ENCODE results near the gene USP9X. TPM values are rescaled to one million over a fixed set of nuclear protein-coding genes. Genes with fewer than 3 reads are reported as not detected.
"Not testable (repeated sequence)": the region's sequence is repeated elsewhere in the genome, so short reads cannot be mapped to it uniquely, and the experiment has no call there.

The USP9X gene
- total RNA-seq, 1 experiment from 2014 or later = 163 TPM

DNA sequence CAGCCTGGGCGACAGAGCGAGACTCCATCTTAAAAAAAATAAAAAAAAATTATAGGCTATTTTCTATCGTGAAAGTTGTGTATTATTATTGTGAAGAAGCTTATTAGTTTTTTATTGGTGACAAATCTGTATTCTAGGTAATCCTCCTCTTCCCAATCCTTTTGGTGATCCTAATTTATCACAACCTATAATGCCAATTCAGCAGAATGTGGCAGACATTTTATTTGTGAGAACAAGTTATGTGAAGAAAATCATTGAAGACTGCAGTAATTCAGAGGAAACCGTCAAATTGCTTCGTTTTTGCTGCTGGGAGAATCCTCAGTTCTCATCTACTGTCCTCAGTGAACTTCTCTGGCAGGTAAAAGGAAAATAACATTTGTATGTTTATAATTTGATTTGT, 139.4 kb downstream of the USP9X start (continued):
- TF ChIP-seq RELA (CRISPR knock-in tag; IDR thresholded peaks at IDR 0.05; ENCODE audit: borderline replicate concordance) = no peak

DNA sequence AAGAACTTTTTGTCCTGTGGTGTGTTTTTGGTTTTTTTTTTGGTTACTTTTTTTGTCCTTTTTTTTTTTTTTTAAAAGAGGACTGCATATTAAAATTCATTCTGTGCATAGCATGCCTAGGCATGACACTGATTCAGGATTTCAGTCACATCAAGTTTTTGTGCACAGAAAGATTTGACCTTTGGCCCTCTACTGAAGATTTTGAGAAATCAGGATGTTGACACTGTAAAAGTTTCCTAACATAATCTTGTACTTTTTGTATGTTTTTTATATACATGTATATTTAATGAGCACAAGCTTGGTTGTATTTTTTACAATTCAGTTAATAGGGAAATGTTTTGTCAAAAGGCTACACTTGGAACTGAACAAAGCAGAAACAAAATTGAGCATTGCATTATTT, 148.7 kb downstream of the USP9X start:
- Mint-ChIP-seq H3K9me3 (no peaks in the 10 kb centered on the region), H3K4me3 (no peak overlapping the region), H3K4me1 (peaks cover 14% of the 10 kb centered on the region), H3K27ac (no peak overlapping the region), H3K36me3 (peaks cover 39% of the 10 kb centered on the region), H3K27me3 (ENCODE audit: low read depth) (no peaks in the 10 kb centered on the region)
- no peak for DNase-seq (ENCODE audit: low spot score)
- no peak for ATAC-seq
- POLR2A ChIA-PET = no interaction called here
- CTCF ChIA-PET = no interaction called here
- TF ChIP-seq, protein P1, sequence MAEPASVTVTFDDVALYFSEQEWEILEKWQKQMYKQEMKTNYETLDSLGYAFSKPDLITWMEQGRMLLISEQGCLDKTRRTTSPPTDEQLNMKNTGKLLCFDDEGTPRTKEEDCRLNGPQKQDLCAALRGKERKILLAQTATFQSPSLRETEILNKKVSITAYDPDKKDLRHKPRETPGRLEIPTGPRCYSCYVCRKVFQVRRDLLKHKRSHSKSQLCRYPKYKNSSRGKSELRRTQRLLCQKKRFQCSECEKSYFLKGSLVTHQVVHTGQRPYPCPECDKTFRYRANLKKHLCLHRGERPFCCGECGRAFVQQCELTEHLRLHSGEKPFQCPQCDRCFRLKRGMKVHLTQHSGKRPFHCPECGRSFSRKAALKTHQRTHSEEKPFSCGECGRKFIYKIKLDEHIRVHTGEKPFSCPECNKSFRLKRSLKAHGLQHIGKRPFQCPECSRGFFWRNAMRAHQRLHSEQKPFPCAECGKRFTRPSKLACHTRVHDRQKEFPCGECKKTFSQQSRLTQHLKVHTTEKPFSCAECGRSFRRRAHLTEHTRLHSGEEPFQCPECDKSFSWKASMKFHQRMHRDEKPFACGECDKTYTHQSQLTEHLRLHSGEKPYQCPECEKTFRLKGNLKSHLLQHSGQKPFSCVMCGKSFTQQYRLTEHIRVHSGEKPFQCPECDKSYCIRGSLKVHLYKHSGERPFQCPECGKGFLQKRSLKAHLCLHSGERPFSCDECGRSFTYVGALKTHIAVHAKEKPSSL (CRISPR knock-in tag; conservative IDR thresholded peaks at IDR 0.05) = no peak
- TF ChIP-seq NR3C1 (CRISPR knock-in tag; conservative IDR thresholded peaks at IDR 0.05; ENCODE audit: low read depth) = no peak
- TF ChIP-seq, protein P2, sequence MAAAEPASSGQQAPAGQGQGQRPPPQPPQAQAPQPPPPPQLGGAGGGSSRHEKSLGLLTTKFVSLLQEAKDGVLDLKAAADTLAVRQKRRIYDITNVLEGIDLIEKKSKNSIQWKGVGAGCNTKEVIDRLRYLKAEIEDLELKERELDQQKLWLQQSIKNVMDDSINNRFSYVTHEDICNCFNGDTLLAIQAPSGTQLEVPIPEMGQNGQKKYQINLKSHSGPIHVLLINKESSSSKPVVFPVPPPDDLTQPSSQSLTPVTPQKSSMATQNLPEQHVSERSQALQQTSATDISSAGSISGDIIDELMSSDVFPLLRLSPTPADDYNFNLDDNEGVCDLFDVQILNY (CRISPR knock-in tag; IDR thresholded peaks at IDR 0.05) = no peak
- TF ChIP-seq TCF7 (CRISPR knock-in tag; IDR thresholded peaks at IDR 0.05; ENCODE audit: low read depth) = no peak
- TF ChIP-seq JAZF1 (CRISPR knock-in tag; IDR thresholded peaks at IDR 0.05) = no peak
- TF ChIP-seq GTF2I (CRISPR knock-in tag; conservative IDR thresholded peaks at IDR 0.05) = no peak
- TF ChIP-seq, protein P3, sequence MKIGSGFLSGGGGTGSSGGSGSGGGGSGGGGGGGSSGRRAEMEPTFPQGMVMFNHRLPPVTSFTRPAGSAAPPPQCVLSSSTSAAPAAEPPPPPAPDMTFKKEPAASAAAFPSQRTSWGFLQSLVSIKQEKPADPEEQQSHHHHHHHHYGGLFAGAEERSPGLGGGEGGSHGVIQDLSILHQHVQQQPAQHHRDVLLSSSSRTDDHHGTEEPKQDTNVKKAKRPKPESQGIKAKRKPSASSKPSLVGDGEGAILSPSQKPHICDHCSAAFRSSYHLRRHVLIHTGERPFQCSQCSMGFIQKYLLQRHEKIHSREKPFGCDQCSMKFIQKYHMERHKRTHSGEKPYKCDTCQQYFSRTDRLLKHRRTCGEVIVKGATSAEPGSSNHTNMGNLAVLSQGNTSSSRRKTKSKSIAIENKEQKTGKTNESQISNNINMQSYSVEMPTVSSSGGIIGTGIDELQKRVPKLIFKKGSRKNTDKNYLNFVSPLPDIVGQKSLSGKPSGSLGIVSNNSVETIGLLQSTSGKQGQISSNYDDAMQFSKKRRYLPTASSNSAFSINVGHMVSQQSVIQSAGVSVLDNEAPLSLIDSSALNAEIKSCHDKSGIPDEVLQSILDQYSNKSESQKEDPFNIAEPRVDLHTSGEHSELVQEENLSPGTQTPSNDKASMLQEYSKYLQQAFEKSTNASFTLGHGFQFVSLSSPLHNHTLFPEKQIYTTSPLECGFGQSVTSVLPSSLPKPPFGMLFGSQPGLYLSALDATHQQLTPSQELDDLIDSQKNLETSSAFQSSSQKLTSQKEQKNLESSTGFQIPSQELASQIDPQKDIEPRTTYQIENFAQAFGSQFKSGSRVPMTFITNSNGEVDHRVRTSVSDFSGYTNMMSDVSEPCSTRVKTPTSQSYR (CRISPR knock-in tag; IDR thresholded peaks at IDR 0.05) = no peak
- TF ChIP-seq, protein P4, sequence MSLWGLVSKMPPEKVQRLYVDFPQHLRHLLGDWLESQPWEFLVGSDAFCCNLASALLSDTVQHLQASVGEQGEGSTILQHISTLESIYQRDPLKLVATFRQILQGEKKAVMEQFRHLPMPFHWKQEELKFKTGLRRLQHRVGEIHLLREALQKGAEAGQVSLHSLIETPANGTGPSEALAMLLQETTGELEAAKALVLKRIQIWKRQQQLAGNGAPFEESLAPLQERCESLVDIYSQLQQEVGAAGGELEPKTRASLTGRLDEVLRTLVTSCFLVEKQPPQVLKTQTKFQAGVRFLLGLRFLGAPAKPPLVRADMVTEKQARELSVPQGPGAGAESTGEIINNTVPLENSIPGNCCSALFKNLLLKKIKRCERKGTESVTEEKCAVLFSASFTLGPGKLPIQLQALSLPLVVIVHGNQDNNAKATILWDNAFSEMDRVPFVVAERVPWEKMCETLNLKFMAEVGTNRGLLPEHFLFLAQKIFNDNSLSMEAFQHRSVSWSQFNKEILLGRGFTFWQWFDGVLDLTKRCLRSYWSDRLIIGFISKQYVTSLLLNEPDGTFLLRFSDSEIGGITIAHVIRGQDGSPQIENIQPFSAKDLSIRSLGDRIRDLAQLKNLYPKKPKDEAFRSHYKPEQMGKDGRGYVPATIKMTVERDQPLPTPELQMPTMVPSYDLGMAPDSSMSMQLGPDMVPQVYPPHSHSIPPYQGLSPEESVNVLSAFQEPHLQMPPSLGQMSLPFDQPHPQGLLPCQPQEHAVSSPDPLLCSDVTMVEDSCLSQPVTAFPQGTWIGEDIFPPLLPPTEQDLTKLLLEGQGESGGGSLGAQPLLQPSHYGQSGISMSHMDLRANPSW (CRISPR knock-in tag; conservative IDR thresholded peaks at IDR 0.05; ENCODE audit: low read depth) = no peak
- TF ChIP-seq, protein P5, sequence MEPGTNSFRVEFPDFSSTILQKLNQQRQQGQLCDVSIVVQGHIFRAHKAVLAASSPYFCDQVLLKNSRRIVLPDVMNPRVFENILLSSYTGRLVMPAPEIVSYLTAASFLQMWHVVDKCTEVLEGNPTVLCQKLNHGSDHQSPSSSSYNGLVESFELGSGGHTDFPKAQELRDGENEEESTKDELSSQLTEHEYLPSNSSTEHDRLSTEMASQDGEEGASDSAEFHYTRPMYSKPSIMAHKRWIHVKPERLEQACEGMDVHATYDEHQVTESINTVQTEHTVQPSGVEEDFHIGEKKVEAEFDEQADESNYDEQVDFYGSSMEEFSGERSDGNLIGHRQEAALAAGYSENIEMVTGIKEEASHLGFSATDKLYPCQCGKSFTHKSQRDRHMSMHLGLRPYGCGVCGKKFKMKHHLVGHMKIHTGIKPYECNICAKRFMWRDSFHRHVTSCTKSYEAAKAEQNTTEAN (CRISPR knock-in tag; IDR thresholded peaks at IDR 0.05) = no peak
- no peak for TF ChIP-seq TEAD4 (CRISPR knock-in tag; IDR thresholded peaks at IDR 0.05)
- TF ChIP-seq, protein P6, sequence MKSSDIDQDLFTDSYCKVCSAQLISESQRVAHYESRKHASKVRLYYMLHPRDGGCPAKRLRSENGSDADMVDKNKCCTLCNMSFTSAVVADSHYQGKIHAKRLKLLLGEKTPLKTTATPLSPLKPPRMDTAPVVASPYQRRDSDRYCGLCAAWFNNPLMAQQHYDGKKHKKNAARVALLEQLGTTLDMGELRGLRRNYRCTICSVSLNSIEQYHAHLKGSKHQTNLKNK (CRISPR knock-in tag; IDR thresholded peaks at IDR 0.05) = no peak
- TF ChIP-seq, protein P7, sequence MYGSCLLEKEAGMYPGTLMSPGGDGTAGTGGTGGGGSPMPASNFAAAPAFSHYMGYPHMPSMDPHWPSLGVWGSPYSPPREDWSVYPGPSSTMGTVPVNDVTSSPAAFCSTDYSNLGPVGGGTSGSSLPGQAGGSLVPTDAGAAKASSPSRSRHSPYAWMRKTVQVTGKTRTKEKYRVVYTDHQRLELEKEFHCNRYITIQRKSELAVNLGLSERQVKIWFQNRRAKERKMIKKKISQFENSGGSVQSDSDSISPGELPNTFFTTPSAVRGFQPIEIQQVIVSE (CRISPR knock-in tag; IDR thresholded peaks at IDR 0.05; ENCODE audit: borderline replicate concordance) = no peak
- no peak for TF ChIP-seq FOXJ3 (CRISPR knock-in tag; IDR thresholded peaks at IDR 0.05; ENCODE audit: borderline replicate concordance)
- TF ChIP-seq KAT7 (CRISPR knock-in tag; IDR thresholded peaks at IDR 0.05; ENCODE audit: borderline replicate concordance) = no peak
- TF ChIP-seq, protein P8, sequence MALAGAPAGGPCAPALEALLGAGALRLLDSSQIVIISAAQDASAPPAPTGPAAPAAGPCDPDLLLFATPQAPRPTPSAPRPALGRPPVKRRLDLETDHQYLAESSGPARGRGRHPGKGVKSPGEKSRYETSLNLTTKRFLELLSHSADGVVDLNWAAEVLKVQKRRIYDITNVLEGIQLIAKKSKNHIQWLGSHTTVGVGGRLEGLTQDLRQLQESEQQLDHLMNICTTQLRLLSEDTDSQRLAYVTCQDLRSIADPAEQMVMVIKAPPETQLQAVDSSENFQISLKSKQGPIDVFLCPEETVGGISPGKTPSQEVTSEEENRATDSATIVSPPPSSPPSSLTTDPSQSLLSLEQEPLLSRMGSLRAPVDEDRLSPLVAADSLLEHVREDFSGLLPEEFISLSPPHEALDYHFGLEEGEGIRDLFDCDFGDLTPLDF (CRISPR knock-in tag; IDR thresholded peaks at IDR 0.05) = no peak
- TF ChIP-seq MYBL2 (CRISPR knock-in tag; IDR thresholded peaks at IDR 0.05) = no peak
- TF ChIP-seq SMAD3 (CRISPR knock-in tag; IDR thresholded peaks at IDR 0.05; ENCODE audit: borderline replicate concordance) = no peak
- no peak for TF ChIP-seq ZNF317 (CRISPR knock-in tag; IDR thresholded peaks at IDR 0.05; ENCODE audit: borderline replicate concordance, low read depth)
- TF ChIP-seq, protein P9, sequence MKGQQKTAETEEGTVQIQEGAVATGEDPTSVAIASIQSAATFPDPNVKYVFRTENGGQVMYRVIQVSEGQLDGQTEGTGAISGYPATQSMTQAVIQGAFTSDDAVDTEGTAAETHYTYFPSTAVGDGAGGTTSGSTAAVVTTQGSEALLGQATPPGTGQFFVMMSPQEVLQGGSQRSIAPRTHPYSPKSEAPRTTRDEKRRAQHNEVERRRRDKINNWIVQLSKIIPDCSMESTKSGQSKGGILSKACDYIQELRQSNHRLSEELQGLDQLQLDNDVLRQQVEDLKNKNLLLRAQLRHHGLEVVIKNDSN (CRISPR knock-in tag; IDR thresholded peaks at IDR 0.05) = no peak
- no peak for TF ChIP-seq HMGA2 (CRISPR knock-in tag; IDR thresholded peaks at IDR 0.05)

DNA sequence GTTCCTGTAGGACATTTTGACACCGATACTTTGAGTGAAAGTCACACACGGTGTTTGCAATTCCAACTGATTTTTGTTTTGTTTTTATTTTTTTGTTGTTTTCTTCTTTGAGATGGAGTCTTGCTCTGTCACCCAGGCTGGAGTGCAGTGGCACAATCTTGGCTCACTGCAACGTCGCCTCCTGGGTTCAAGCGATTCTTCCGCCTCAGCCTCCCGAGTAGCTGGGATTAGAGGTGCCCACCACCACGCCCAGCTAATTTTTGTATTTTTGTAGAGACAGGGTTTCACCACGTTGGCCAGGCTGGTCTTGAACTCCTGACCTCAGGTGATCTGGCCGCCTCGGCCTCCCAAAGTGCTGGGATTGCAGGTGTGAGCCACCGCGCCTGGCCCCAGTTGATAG, 149.2 kb downstream of the USP9X start:
- H3K9me3 Mint-ChIP-seq; H3K27ac Mint-ChIP-seq; H3K27me3 Mint-ChIP-seq (ENCODE audit: low read depth); DNase-seq (ENCODE audit: low spot score); CTCF ChIA-PET; H3K4me3 Mint-ChIP-seq; ATAC-seq; POLR2A ChIA-PET: not testable (repeated sequence)
- peaks cover 36% of the 10 kb centered on the region for H3K36me3 Mint-ChIP-seq
- H3K4me1 Mint-ChIP-seq = peaks cover 14% of the 10 kb centered on the region
